HG03108 (cell line): Measurements from ENCODE around the gene ANO8.
"Not testable (repeated sequence)": the region's sequence is repeated elsewhere in the genome, so short reads cannot be mapped to it uniquely, and the experiment has no call there.

Source experiments
- ATAC-seq: cut with Tn5 transposase; IDR thresholded peaks from one replicate; pipeline ENCODE4 v1.9.1; 2021; ENCODE audit warnings: moderate library complexity; ENCODE audit not compliant: unreplicated experiment

The ANO8 gene

GRCh38 chr19:17334414-17335409, at the start of gene ANO8:
Gene ANO8 (minus strand): TSS chr19:17334855. CDS start chr19:17334670, 185 bp downstream.
- ATAC-seq: peak; percentile 44

GRCh38 chr19:17380426-17381138, 45.9 kb upstream of the ANO8 start:
- no peak for ATAC-seq

- ATAC-seq: no peak
Observed at GRCh38 chr19:17379221-17379631, 44.6 kb upstream of the ANO8 start.

- no peak for ATAC-seq
Observed at GRCh38 chr19:17378271-17378670, 43.6 kb upstream of the ANO8 start.

- no peak for ATAC-seq
Observed at GRCh38 chr19:17376935-17377600, 42.4 kb upstream of the ANO8 start, which contains the start of gene PLVAP. Gene PLVAP (minus strand): TSS chr19:17377342. CDS start chr19:17377288, 54 bp downstream.

GRCh38 chr19:17370026-17370587, 35.5 kb upstream of the ANO8 start:
- ATAC-seq: peak; percentile 85

GRCh38 chr19:17365361-17365760, 30.7 kb upstream of the ANO8 start:
- no peak for ATAC-seq

- not testable (repeated sequence) for ATAC-seq
Observed at GRCh38 chr19:17363852-17364605, 29.4 kb upstream of the ANO8 start.

GRCh38 chr19:17359905-17360800, 25.5 kb upstream of the ANO8 start:
- ATAC-seq: no peak

- no peak for ATAC-seq
Observed at GRCh38 chr19:17358395-17358794, 23.7 kb upstream of the ANO8 start.

- no peak for ATAC-seq
Observed at GRCh38 chr19:17357724-17358123, 23.1 kb upstream of the ANO8 start.

GRCh38 chr19:17357078-17357666, 22.5 kb upstream of the ANO8 start:
- no peak for ATAC-seq

- no peak for ATAC-seq
Observed at GRCh38 chr19:17353386-17353785, 18.7 kb upstream of the ANO8 start.

GRCh38 chr19:17352608-17353280, 18.1 kb upstream of the ANO8 start:
- no peak for ATAC-seq

- ATAC-seq: no peak
Observed at GRCh38 chr19:17351815-17352435, 17.3 kb upstream of the ANO8 start.

- no peak for ATAC-seq
Observed at GRCh38 chr19:17348700-17349099, 14.0 kb upstream of the ANO8 start.

- ATAC-seq: no peak
Observed at GRCh38 chr19:17347877-17348276, 13.2 kb upstream of the ANO8 start.

GRCh38 chr19:17347361-17347760, 12.7 kb upstream of the ANO8 start:
- ATAC-seq: no peak
